ENCODE results near the gene ARHGEF28. TPM values are rescaled to one million over a fixed set of nuclear protein-coding genes. Genes with fewer than 3 reads are reported as not detected.

Gene ARHGEF28
- total and polyA plus RNA-seq, 2 of the 13 experiments (the other 11 are each of a cell fraction or from before 2014, with no cell fraction given) = 17.4 to 34.1 TPM

GRCh38 chr5:73815631-73816030 lies 189.6 kb downstream of the ARHGEF28 start:
- CTCF ChIA-PET (ENCODE audit: low intra/inter-chr PET ratio, low total read pairs) = no interaction called here

GRCh38 chr5:73816656-73817420 lies 190.8 kb downstream of the ARHGEF28 start:
- H2AFZ ChIP-seq (ENCODE audit: low read length) = no peak overlapping the region
- H3K9me3 ChIP-seq (ENCODE audit: low read length) = no peaks in the 10 kb centered on the region
- 96% methylated on average over 5 of the region's 5 CpGs for WGBS (ENCODE audit: low lambda C conversion rate)
- peaks cover 91% of the 10 kb centered on the region for H3K79me2 ChIP-seq (ENCODE audit: insufficient read depth, low read length)
- no peak overlapping the region for H3K27ac ChIP-seq (ENCODE audit: extremely low read length, insufficient read depth, low read length)
- intact Hi-C loops (cut with micrococcal nuclease; ENCODE audit: unreplicated experiment) (no loop called here), in situ Hi-C loops (cut with HindIII; ENCODE audit: extremely low pct_ligation_motif_present, low pct_unique_long_range_greater_than_20kb) (no loop called here)
- no peak for ATAC-seq
- ChIA-PET CTCF (ENCODE audit: low intra/inter-chr PET ratio, low total read pairs) (no interaction called here), POLR2A (interaction anchor here (1.2 kb wide), 1 partner anchor 192 kb away, joined by 3 read pairs; no protein-coding TSS in a partner anchor)
- peak overlapping the region; percentile 91 for H3K4me2 ChIP-seq (ENCODE audit: low read depth, low read length)
- peak overlapping the region; percentile 13 to 78 (median 17); a peak in 3 of 6 replicates for H3K4me3 ChIP-seq (replicated peaks in 1 of 3; ENCODE audit: insufficient read depth in 1 of 3, low read depth in 2 of 3, low read length in 3 of 3)
- H4K20me1 ChIP-seq (ENCODE audit: insufficient read depth, low read length) = no peaks in the 10 kb centered on the region; the same call in 1 of the 2 replicates
- DNase-seq (ENCODE audit: low spot score) = no peak
- TF ChIP-seq, protein P1, sequence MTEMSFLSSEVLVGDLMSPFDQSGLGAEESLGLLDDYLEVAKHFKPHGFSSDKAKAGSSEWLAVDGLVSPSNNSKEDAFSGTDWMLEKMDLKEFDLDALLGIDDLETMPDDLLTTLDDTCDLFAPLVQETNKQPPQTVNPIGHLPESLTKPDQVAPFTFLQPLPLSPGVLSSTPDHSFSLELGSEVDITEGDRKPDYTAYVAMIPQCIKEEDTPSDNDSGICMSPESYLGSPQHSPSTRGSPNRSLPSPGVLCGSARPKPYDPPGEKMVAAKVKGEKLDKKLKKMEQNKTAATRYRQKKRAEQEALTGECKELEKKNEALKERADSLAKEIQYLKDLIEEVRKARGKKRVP (CRISPR knock-in tag; IDR thresholded peaks at IDR 0.05) = peak in 1 of 2 experiments; percentile 60; a peak in 1 of 4 replicates
- no peak for TF ChIP-seq REPIN1 (CRISPR knock-in tag; IDR thresholded peaks at IDR 0.05; ENCODE audit: borderline replicate concordance, low read depth)
- FAIRE-seq = no peak
- peaks cover 3 to 18% of the 10 kb centered on the region in 2 experiments; a peak in 4 of 5 replicates for H3K36me3 ChIP-seq (replicated peaks in 1 of 2; ENCODE audit: control insufficient read depth in 1 of 2, insufficient read depth in 2 of 2, low read length in 2 of 2)
- TSS peak; percentile 1 for BruUV-seq (replicated peaks)
- H3K4me1 ChIP-seq (ENCODE audit: insufficient read depth, low read length) = peaks cover 79% of the 10 kb centered on the region
- peak overlapping the region; percentile 19; the same call in 1 of the 2 replicates for H3K9ac ChIP-seq (ENCODE audit: insufficient read depth, low read depth, low read length)
- H3K27me3 ChIP-seq (ENCODE audit: control insufficient read depth in 1 of 2, insufficient read depth in 2 of 2, low read length in 2 of 2) = no peaks in the 10 kb centered on the region

More at GRCh38 chr5:73815631-73816030, 189.6 kb downstream of the ARHGEF28 start:
- H3K4me2 ChIP-seq (ENCODE audit: low read depth, low read length) = peak overlapping the region; percentile 91
- peaks cover 71% of the 10 kb centered on the region for H3K4me1 ChIP-seq (ENCODE audit: insufficient read depth, low read length)
- peak overlapping the region; percentile 5 for H3K27ac ChIP-seq (ENCODE audit: extremely low read length, insufficient read depth, low read length)
- peaks cover 79% of the 10 kb centered on the region for H3K79me2 ChIP-seq (ENCODE audit: insufficient read depth, low read length)
- 81% methylated on average over 4 of the region's 4 CpGs for WGBS (ENCODE audit: low lambda C conversion rate)
- in situ Hi-C loops (cut with HindIII; ENCODE audit: extremely low pct_ligation_motif_present, low pct_unique_long_range_greater_than_20kb) (no loop called here), intact Hi-C loops (cut with micrococcal nuclease; ENCODE audit: unreplicated experiment) (no loop called here)
- H2AFZ ChIP-seq (ENCODE audit: low read length) = no peak overlapping the region
- peak overlapping the region; percentile 19; the same call in 1 of the 2 replicates for H3K9ac ChIP-seq (ENCODE audit: insufficient read depth, low read depth, low read length)
- H3K36me3 ChIP-seq (replicated peaks in 1 of 2; ENCODE audit: control insufficient read depth in 1 of 2, insufficient read depth in 2 of 2, low read length in 2 of 2) = peaks cover 3 to 14% of the 10 kb centered on the region in 2 experiments; a peak in 4 of 5 replicates
- DNase-seq (ENCODE audit: low spot score) (no peak), FAIRE-seq (no peak), ATAC-seq (no peak)
- POLR2A ChIA-PET = interaction anchor here (0.7 kb wide), 1 partner anchor 111 kb away, joined by 3 read pairs; no protein-coding TSS in a partner anchor
- TF ChIP-seq CCAR2 (optimal IDR thresholded peaks at IDR 0.05; ENCODE audit: low read depth, low read length) (peak; percentile 34), ZBTB1 (CRISPR knock-in tag; IDR thresholded peaks at IDR 0.05; ENCODE audit: borderline replicate concordance) (no peak), SALL2 (CRISPR knock-in tag; IDR thresholded peaks at IDR 0.05) (0 out of 2 replicates have a peak, but pooled peaks have one; percentile 40), ZSCAN20 (CRISPR knock-in tag; IDR thresholded peaks at IDR 0.05; ENCODE audit: borderline replicate concordance) (no peak)
- BruUV-seq (replicated peaks) = no TSS peak
- H4K20me1 ChIP-seq (ENCODE audit: insufficient read depth, low read length) = no peaks in the 10 kb centered on the region; the same call in 1 of the 2 replicates
- H3K27me3 ChIP-seq (ENCODE audit: control insufficient read depth in 1 of 2, insufficient read depth in 2 of 2, low read length in 2 of 2) = no peaks in the 10 kb centered on the region
- no peaks in the 10 kb centered on the region for H3K9me3 ChIP-seq (ENCODE audit: low read length)
- H3K4me3 ChIP-seq (replicated peaks in 1 of 3; ENCODE audit: insufficient read depth in 1 of 3, low read depth in 2 of 3, low read length in 3 of 3) = peak overlapping the region; percentile 65 to 78 (median 70); a peak in 5 of 6 replicates
